Thyroid gland (tissue), 4 donors: ENCODE measurements around the gene FCHSD2. TPM values are rescaled to one million over a fixed set of nuclear protein-coding genes. Genes with fewer than 3 reads are reported as not detected.
"Not testable (repeated sequence)": the region's sequence is repeated elsewhere in the genome, so short reads cannot be mapped to it uniquely, and the experiment has no call there.

ENCODE experiments used
- DNase-seq, 2 donors: peaks; one replicate each; pipeline ENCODE4 v3.0.0-alpha.2; 2019
- H3K27ac ChIP-seq, 3 donors: fragments of 200-600 bp; sonication (generic); 1 replicate in 2 of 3; 2 replicates in 1 of 3; pipeline ENCODE4 v1.5.1; 2016 to 2019; ENCODE audit warnings: mild to moderate bottlenecking in 1 of 3, moderate library complexity in 1 of 3
- H3K27me3 ChIP-seq: fragments of 200-600 bp; sonication (generic); one replicate; pipeline ENCODE4 v1.5.1; 2019
- H3K36me3 ChIP-seq, 2 donors: fragments of 200-600 bp; sonication (generic); one replicate each; pipeline ENCODE4 v1.5.1; 2016 to 2019
- H3K4me1 ChIP-seq, 2 donors: fragments of 200-600 bp; sonication (generic); one replicate each; pipeline ENCODE4 v1.5.1; 2017 to 2019
- H3K4me3 ChIP-seq, 3 donors: fragments of 200-600 bp; sonication (generic); replicated peaks in 1 of 3; 1 replicate in 2 of 3; 2 replicates in 1 of 3; pipeline ENCODE4 v1.5.1; 2016; ENCODE audit warnings: mild to moderate bottlenecking in 1 of 3
- H3K9me3 ChIP-seq: fragments of 200-600 bp; sonication (generic); one replicate; pipeline ENCODE4 v1.5.1; 2017
- POLR2A ChIP-seq, 2 donors: fragments of 450-650 bp; IDR thresholded peaks; one replicate each; pipeline ENCODE4 v1.6.1; 2017; ENCODE audit warnings: antibody characterized with exemption in 2 of 2, mild to moderate bottlenecking in 2 of 2, moderate library complexity in 1 of 2
- WGBS, 2 donors: methylation state at CpG; one replicate each; pipeline ENCODE4 v1.1.5; 2017; 5-methylcytosine and 5-hydroxymethylcytosine counted together
- intact Hi-C: fragments of 100-400 bp; cut with DNase I; formaldehyde crosslinking; loops from one replicate; pipeline ENCODE4 v1.15.1; 2023
- total RNA-seq, 4 donors: library from RNA; depleted of rRNA; stranded (reverse); fragments of >200 nt; gene quantifications; one replicate each; pipeline ENCODE4 v1.2.3, GENCODE V29; 2016
- TF ChIP-seq, protein P1 (sequence below), 6 experiments: fragments of 200-600 bp in 3 of 6; fragments of 450-650 bp in 3 of 6; sonication (generic) in 3 of 6; IDR thresholded peaks; one replicate each; pipeline ENCODE4 v1.5.1; 2016 to 2019; ENCODE audit warnings: antibody characterized with exemption in 6 of 6, mild to moderate bottlenecking in 2 of 6, inconsistent platforms in 1 of 6, moderate library complexity in 1 of 6

Gene FCHSD2
- total RNA-seq, 4 donors from 2014 or later: 13.5 to 21.7 (median 16.9) TPM

DNA sequence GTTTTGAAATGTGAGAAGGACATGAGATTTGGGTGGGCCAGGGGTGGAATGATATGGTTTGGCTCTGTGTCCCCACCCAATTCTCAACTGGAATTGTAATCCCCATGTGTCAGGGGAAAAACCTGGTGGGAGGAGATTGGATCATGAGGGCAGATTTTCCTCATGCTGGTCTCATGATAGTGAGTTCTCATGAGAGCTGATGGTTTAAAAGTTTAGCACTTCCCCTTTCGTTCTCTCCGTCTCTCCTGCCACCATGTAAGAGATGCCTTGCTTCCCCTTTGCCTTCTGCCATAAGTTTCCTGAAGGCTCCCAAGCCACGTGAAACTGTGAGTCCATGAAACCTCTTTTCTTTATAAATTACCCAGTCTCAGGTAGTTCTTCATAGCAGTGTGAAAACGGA, 113.5 kb downstream of the FCHSD2 start:
- DNase-seq: no peak
- H3K4me1 ChIP-seq: no peaks in the 10 kb centered on the region
- H3K27ac ChIP-seq: no peak overlapping the region
- H3K27me3 ChIP-seq: no peaks in the 10 kb centered on the region
- TF ChIP-seq POLR2A (IDR thresholded peaks at IDR 0.05): no peak
- TF ChIP-seq, protein P1, sequence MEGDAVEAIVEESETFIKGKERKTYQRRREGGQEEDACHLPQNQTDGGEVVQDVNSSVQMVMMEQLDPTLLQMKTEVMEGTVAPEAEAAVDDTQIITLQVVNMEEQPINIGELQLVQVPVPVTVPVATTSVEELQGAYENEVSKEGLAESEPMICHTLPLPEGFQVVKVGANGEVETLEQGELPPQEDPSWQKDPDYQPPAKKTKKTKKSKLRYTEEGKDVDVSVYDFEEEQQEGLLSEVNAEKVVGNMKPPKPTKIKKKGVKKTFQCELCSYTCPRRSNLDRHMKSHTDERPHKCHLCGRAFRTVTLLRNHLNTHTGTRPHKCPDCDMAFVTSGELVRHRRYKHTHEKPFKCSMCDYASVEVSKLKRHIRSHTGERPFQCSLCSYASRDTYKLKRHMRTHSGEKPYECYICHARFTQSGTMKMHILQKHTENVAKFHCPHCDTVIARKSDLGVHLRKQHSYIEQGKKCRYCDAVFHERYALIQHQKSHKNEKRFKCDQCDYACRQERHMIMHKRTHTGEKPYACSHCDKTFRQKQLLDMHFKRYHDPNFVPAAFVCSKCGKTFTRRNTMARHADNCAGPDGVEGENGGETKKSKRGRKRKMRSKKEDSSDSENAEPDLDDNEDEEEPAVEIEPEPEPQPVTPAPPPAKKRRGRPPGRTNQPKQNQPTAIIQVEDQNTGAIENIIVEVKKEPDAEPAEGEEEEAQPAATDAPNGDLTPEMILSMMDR (IDR thresholded peaks at IDR 0.05): no peak
- H3K4me3 ChIP-seq: no peak overlapping the region
- no peaks in the 10 kb centered on the region for H3K9me3 ChIP-seq
- WGBS, 2 donors: 93% methylated on average over 4 of the region's 4 CpGs
- intact Hi-C loops: no loop called here
- H3K36me3 ChIP-seq: no peaks in the 10 kb centered on the region

GRCh38 chr11:73027840-73028239, 114.3 kb downstream of the FCHSD2 start:
- H3K4me1 ChIP-seq, H3K4me3 ChIP-seq, H3K9me3 ChIP-seq, H3K27me3 ChIP-seq, H3K36me3 ChIP-seq, H3K27ac ChIP-seq, DNase-seq, intact Hi-C loops: not testable (repeated sequence)
- WGBS, 2 donors: 95 to 100% methylated on average over 2 of the region's 2 CpGs

- intact Hi-C loops: no loop called here
- 93 to 94% methylated on average over 5 of the region's 5 CpGs for WGBS, 2 donors
- H3K36me3 ChIP-seq: no peaks in the 10 kb centered on the region
- H3K27me3 ChIP-seq: no peaks in the 10 kb centered on the region
- no peaks in the 10 kb centered on the region for H3K9me3 ChIP-seq
- DNase-seq: no peak
- no peak overlapping the region for H3K4me3 ChIP-seq
- H3K27ac ChIP-seq: no peak overlapping the region
- H3K4me1 ChIP-seq: no peaks in the 10 kb centered on the region
- TF ChIP-seq, protein P1 (IDR thresholded peaks at IDR 0.05): no peak
- TF ChIP-seq POLR2A (IDR thresholded peaks at IDR 0.05): no peak
These were observed 117.5 kb downstream of the FCHSD2 start for GRCh38 chr11:73024639-73025038.

- no peak for DNase-seq
- Histone ChIP-seq H3K27ac (no peak overlapping the region), H3K9me3 (no peaks in the 10 kb centered on the region), H3K36me3 (no peaks in the 10 kb centered on the region), H3K4me1 (no peaks in the 10 kb centered on the region), H3K4me3 (no peak overlapping the region), H3K27me3 (no peaks in the 10 kb centered on the region)
- TF ChIP-seq POLR2A (IDR thresholded peaks at IDR 0.05): no peak
- TF ChIP-seq, protein P1 (IDR thresholded peaks at IDR 0.05): no peak
- 86 to 89% methylated on average over 1 of the region's 1 CpG for WGBS, 2 donors
- intact Hi-C loops: no loop called here
These were observed 122.1 kb downstream of the FCHSD2 start for GRCh38 chr11:73019996-73020395.

DNA sequence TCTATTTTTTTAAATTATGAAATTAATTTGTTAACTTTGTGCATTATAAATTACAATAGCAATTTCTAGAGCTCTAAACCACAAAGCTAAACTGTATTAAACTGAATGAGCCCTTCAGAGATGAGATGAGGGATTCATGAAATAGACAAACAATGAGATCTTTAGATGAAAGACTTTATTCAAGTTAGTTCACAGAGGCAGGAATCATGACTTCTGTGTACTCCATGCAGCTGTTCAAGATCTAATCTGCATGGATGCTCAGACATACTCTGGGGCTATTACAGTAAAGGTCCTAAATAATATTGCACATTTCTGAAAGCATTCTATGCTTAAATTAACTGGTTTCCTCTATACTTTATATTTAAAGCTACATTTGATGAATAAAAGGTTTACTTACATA, 122.7 kb downstream of the FCHSD2 start:
- no peak overlapping the region for H3K4me3 ChIP-seq
- no peaks in the 10 kb centered on the region for H3K4me1 ChIP-seq
- no peaks in the 10 kb centered on the region for H3K9me3 ChIP-seq
- H3K27me3 ChIP-seq: no peaks in the 10 kb centered on the region
- no peaks in the 10 kb centered on the region for H3K36me3 ChIP-seq
- no peak for TF ChIP-seq POLR2A (IDR thresholded peaks at IDR 0.05)
- TF ChIP-seq, protein P1 (IDR thresholded peaks at IDR 0.05): no peak
- H3K27ac ChIP-seq: no peak overlapping the region
- no peak for DNase-seq
- intact Hi-C loops: no loop called here

GRCh38 chr11:73018856-73019255, 123.3 kb downstream of the FCHSD2 start:
- DNase-seq: no peak
- Histone ChIP-seq H3K9me3 (no peaks in the 10 kb centered on the region), H3K27me3 (no peaks in the 10 kb centered on the region), H3K4me1 (no peaks in the 10 kb centered on the region), H3K36me3 (no peaks in the 10 kb centered on the region), H3K27ac (no peak overlapping the region), H3K4me3 (no peak overlapping the region)
- TF ChIP-seq, protein P1 (IDR thresholded peaks at IDR 0.05): no peak
- TF ChIP-seq POLR2A (IDR thresholded peaks at IDR 0.05): no peak
- intact Hi-C loops: no loop called here
